Activated naive CD8-positive, alpha-beta T cell treated with anti-CD3 and anti-CD28 coated beads for 36 hours (primary cell): ENCODE measurements around the gene TTC19. TPM values are rescaled to one million over a fixed set of nuclear protein-coding genes. Genes with fewer than 3 reads are reported as not detected.
"Not testable (repeated sequence)": the region's sequence is repeated elsewhere in the genome, so short reads cannot be mapped to it uniquely, and the experiment has no call there.

Experiments used
- DNase-seq: peaks from one replicate; pipeline ENCODE4 v3.0.0; 2021
- H3K27ac Mint-ChIP-seq: one replicate; pipeline ENCODE4 v1.8.0; 2022; ENCODE audit warnings: mild to moderate bottlenecking, moderate library complexity, mixed read lengths
- H3K27me3 Mint-ChIP-seq: one replicate; pipeline ENCODE4 v1.8.0; 2022; ENCODE audit warnings: mild to moderate bottlenecking, mixed read lengths
- H3K36me3 Mint-ChIP-seq: one replicate; pipeline ENCODE4 v1.8.0; 2021; ENCODE audit warnings: mild to moderate bottlenecking, mixed read lengths
- H3K4me1 Mint-ChIP-seq: one replicate; pipeline ENCODE4 v1.8.0; 2021; ENCODE audit warnings: mixed read lengths
- H3K4me3 Mint-ChIP-seq: one replicate; pipeline ENCODE4 v1.8.0; 2022; ENCODE audit warnings: mild to moderate bottlenecking, moderate library complexity, mixed read lengths
- H3K9me3 Mint-ChIP-seq: one replicate; pipeline ENCODE4 v1.8.0; 2022; ENCODE audit warnings: mixed read lengths
- total RNA-seq, 2 experiments: library from RNA; stranded (reverse); gene quantifications; one replicate each; pipeline ENCODE4 v1.2.3, GENCODE V29; 2021

Gene TTC19
- total RNA-seq, 2 experiments from 2014 or later, result 39.7 to 41.2 TPM

GRCh38 chr17:15967706-15968399 lies 31.8 kb upstream of the TTC19 start:
- no peak overlapping the region for H3K27ac Mint-ChIP-seq
- H3K4me1 Mint-ChIP-seq, result peaks cover 35% of the 10 kb centered on the region
- H3K27me3 Mint-ChIP-seq, result no peaks in the 10 kb centered on the region
- H3K4me3 Mint-ChIP-seq, result no peak overlapping the region
- H3K9me3 Mint-ChIP-seq, result no peaks in the 10 kb centered on the region
- no peak for DNase-seq
- no peaks in the 10 kb centered on the region for H3K36me3 Mint-ChIP-seq

DNA sequence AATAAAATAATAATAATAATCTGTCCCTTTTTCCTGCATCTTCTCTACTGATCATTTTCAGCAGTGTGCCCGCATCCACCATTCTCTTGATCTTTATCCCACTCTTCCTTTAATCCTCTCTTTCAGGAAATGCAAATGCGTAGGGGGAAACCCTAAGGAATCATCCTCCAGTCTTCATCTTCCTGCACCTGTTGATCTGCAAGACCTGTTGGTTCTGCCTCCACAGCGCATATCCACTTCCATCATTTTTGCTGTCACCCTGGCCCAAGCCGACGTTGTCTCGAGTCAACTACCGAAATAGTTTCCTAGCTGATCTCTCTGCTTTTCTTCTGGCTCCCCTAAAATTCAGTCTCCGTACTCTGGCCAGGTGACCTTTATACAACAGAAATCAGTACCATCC lies 30.2 kb upstream of the TTC19 start:
- Mint-ChIP-seq H3K9me3 (no peaks in the 10 kb centered on the region), H3K36me3 (no peaks in the 10 kb centered on the region), H3K27me3 (no peaks in the 10 kb centered on the region), H3K27ac (no peak overlapping the region), H3K4me1 (peaks cover 36% of the 10 kb centered on the region), H3K4me3 (no peak overlapping the region)
- DNase-seq, result no peak

GRCh38 chr17:15970500-15970899 lies 29.1 kb upstream of the TTC19 start:
- no peaks in the 10 kb centered on the region for H3K27me3 Mint-ChIP-seq
- H3K9me3 Mint-ChIP-seq, result no peaks in the 10 kb centered on the region
- peaks cover 2% of the 10 kb centered on the region for H3K36me3 Mint-ChIP-seq
- no peak overlapping the region for H3K27ac Mint-ChIP-seq
- peaks cover 31% of the 10 kb centered on the region for H3K4me1 Mint-ChIP-seq
- no peak overlapping the region for H3K4me3 Mint-ChIP-seq
- no peak for DNase-seq

DNA sequence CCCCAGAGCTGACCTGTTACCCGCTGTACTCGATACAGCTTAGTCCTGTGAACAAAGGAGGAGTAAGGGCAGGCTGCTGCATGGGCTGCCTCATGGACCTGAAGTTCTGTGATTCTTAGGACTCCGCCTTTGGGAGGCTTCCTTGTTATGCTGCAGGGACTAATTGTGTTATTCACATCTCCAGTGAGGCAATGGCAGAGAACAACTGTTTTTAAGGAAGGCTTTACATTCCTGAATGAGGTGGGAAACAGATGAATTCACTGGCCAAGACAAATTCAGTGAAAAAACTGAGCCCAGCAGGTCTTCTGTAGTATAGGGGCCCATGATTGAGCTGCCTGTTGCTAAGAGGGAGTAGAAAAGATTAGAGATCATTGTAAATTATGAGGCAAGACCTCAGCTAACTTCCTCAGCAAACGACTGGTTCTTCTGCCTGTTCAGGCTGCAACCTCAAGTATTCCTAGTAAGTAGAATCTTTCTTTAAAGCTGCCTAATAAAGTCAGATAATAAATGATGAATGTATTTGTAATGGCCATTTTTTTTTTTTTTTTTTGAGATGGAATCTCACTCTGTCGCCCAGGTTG lies 28.4 kb upstream of the TTC19 start:
- H3K4me1 Mint-ChIP-seq, result peaks cover 26% of the 10 kb centered on the region
- H3K4me3 Mint-ChIP-seq, result no peak overlapping the region
- H3K9me3 Mint-ChIP-seq, result no peaks in the 10 kb centered on the region
- no peak overlapping the region for H3K27ac Mint-ChIP-seq
- H3K27me3 Mint-ChIP-seq, result no peaks in the 10 kb centered on the region
- H3K36me3 Mint-ChIP-seq, result peaks cover 2% of the 10 kb centered on the region
- DNase-seq, result no peak

DNA sequence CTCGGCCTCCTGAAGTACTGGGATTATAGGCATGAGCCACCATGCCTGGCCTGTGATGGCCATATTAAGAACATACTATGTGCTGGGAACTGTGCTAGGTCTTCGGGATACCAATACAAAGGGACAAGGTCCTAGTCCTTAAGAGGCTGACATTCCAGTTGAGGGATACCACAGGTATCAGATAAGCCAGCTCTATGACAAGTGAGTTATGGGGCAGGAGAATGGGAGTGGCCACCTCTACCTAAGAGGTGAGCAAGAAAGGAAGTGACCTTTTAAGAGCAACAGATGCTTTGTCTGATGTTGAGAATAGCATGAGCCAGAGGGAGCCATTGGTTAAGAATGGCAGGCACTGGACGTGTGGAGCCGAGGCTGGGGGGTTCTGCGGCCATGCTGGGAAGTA lies 27.7 kb upstream of the TTC19 start:
- Mint-ChIP-seq H3K27ac (no peak overlapping the region), H3K36me3 (peaks cover 3% of the 10 kb centered on the region), H3K4me3 (no peak overlapping the region), H3K4me1 (peaks cover 19% of the 10 kb centered on the region), H3K27me3 (no peaks in the 10 kb centered on the region), H3K9me3 (no peaks in the 10 kb centered on the region)
- DNase-seq, result no peak

DNA sequence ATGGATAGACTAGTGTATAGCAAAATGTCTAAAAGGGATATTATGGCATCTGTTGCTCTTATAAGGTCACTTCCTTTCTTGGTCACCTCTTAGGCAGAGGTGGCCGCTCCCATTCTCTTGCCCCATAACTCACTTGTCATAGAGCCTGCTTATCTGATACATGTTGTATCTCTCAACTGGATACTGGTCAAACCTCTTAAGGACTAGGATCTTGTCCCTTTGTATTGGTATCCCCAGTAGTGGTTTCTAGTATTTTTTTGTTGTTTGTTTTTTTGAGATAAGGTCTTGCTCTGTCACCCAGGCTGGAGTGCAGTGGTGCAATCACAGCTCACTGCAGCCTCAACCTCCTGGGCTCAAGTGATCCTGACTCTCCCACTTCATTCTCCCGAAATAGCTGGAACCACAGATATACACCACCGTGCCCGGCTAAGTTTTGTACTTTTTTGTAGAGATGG lies 27.1 kb upstream of the TTC19 start:
- H3K27ac Mint-ChIP-seq, result no peak overlapping the region
- H3K36me3 Mint-ChIP-seq, result peaks cover 8% of the 10 kb centered on the region
- H3K27me3 Mint-ChIP-seq, result no peaks in the 10 kb centered on the region
- no peak for DNase-seq
- H3K4me1 Mint-ChIP-seq, result peaks cover 14% of the 10 kb centered on the region
- H3K4me3 Mint-ChIP-seq, result no peak overlapping the region
- H3K9me3 Mint-ChIP-seq, result no peaks in the 10 kb centered on the region

- H3K27ac Mint-ChIP-seq, result no peak overlapping the region
- DNase-seq, result no peak
- H3K9me3 Mint-ChIP-seq, result no peaks in the 10 kb centered on the region
- peaks cover 10% of the 10 kb centered on the region for H3K4me1 Mint-ChIP-seq
- no peaks in the 10 kb centered on the region for H3K27me3 Mint-ChIP-seq
- no peak overlapping the region for H3K4me3 Mint-ChIP-seq
- H3K36me3 Mint-ChIP-seq, result peaks cover 10% of the 10 kb centered on the region
These were observed 26.6 kb upstream of the TTC19 start for GRCh38 chr17:15973016-15973415.

DNA sequence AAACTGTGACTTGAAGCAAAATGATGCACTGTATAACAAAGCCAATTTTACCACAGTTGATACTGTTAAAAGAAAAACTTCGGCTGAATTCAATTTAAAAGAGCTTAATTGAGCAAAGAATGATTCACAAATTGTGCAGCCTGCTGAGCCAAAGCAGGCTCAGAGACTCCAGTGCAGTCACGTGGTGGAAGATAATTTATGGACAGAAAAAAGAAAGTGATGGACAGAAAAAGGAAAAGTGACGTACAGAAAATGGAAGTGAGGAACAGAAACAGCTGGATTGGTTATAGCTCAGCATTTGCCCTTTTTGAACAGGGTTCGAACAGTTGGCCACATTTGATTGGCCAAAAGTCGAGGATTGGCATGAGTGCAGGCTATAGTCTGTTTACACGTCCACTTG lies 25.8 kb upstream of the TTC19 start:
- no peak for DNase-seq
- peaks cover 12% of the 10 kb centered on the region for H3K36me3 Mint-ChIP-seq
- H3K4me1 Mint-ChIP-seq, result peaks cover 10% of the 10 kb centered on the region
- no peak overlapping the region for H3K27ac Mint-ChIP-seq
- H3K9me3 Mint-ChIP-seq, result no peaks in the 10 kb centered on the region
- no peak overlapping the region for H3K4me3 Mint-ChIP-seq
- H3K27me3 Mint-ChIP-seq, result no peaks in the 10 kb centered on the region

DNA sequence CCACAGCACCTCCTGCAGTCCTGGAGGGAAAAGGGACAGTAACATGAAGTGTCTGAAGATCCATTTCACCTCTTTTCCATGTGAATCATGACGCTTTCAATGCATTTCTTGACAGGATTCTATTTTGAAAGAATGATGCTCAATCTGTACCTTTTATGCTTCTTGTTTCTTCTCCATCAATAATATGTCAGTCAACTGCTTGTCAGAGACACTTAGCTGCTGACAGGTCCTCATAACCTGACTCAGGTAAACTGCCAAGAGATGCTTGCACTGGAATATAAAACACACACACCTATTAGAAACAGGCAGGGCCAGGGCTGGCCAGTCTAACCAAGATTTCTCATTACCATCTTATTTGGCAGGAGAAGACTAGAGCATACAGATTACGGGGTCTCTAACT lies 21.7 kb upstream of the TTC19 start:
- Mint-ChIP-seq H3K27me3 (no peaks in the 10 kb centered on the region), H3K4me3 (no peak overlapping the region), H3K27ac (no peak overlapping the region), H3K36me3 (peaks cover 39% of the 10 kb centered on the region), H3K4me1 (peaks cover 29% of the 10 kb centered on the region), H3K9me3 (peaks cover 2% of the 10 kb centered on the region)
- no peak for DNase-seq

GRCh38 chr17:15978606-15979005 lies 21.0 kb upstream of the TTC19 start:
- DNase-seq, result no peak
- Mint-ChIP-seq H3K36me3 (peaks cover 41% of the 10 kb centered on the region), H3K27me3 (no peaks in the 10 kb centered on the region), H3K27ac (no peak overlapping the region), H3K4me1 (peaks cover 26% of the 10 kb centered on the region), H3K9me3 (peaks cover 2% of the 10 kb centered on the region), H3K4me3 (no peak overlapping the region)

- DNase-seq, H3K4me3 Mint-ChIP-seq, H3K27ac Mint-ChIP-seq, H3K9me3 Mint-ChIP-seq, H3K27me3 Mint-ChIP-seq: not testable (repeated sequence)
- Mint-ChIP-seq H3K4me1 (peaks cover 26% of the 10 kb centered on the region), H3K36me3 (peaks cover 45% of the 10 kb centered on the region)
These were observed 20.6 kb upstream of the TTC19 start for GRCh38 chr17:15979013-15979412.

- Mint-ChIP-seq H3K27me3 (no peaks in the 10 kb centered on the region), H3K27ac (peak overlapping the region; percentile 72), H3K9me3 (peaks cover 2% of the 10 kb centered on the region), H3K4me1 (peaks cover 24% of the 10 kb centered on the region), H3K36me3 (peaks cover 45% of the 10 kb centered on the region), H3K4me3 (peak overlapping the region; percentile 14)
- DNase-seq, result peak; percentile 39
These were observed 18.4 kb upstream of the TTC19 start for GRCh38 chr17:15981208-15981607.

DNA sequence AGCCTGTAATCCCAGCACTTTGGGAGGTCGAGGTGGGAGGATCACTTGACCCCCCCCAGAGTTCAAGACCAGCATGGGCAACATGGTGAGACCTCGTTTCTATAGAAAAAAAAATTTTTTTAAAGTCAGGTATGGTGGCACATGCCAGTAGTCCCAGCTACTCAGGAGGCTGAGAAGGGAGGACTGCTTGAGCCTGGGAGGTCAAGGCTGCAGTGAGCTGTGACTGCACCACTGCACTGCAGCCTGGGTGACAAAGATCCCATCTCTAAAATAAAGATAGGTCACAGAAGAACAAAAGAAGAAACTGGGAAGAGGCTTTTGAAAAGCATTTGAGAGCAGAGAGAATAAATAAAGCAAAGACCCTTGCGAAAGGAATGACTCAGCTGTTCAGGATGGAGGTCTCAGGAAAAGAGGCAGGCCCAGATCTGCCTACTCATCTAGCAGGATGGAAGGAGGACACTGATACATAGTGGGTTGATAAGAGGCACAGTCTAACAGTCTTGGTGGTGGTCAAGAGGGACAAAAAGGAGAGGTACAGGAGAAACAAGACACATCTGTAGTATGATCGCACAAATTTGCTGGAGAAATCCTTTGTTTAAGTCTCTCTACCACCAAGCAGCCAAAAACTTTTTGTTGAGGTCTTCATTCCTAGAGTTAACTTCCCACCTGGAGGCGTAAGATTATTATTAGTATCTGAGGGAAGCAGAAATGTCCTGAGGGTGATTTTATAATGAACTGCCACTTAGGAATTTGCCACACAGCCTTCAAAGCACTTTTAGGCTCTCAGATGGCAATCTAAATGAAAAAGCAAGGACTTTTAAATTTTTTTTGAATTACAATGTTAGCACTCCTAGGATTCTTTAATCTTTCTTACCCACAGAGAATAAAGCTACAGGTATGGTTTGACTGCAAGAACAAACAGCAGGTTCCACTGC lies 17.7 kb upstream of the TTC19 start:
- Mint-ChIP-seq H3K27ac (peak overlapping the region; percentile 72), H3K36me3 (peaks cover 43% of the 10 kb centered on the region), H3K4me3 (peak overlapping the region; percentile 14), H3K27me3 (no peaks in the 10 kb centered on the region), H3K9me3 (peaks cover 2% of the 10 kb centered on the region), H3K4me1 (peaks cover 24% of the 10 kb centered on the region)
- no peak for DNase-seq

GRCh38 chr17:15996322-15996721 lies 3.3 kb upstream of the TTC19 start:
- no peaks in the 10 kb centered on the region for H3K9me3 Mint-ChIP-seq

GRCh38 chr17:15998031-15998562 lies 1.5 kb upstream of the TTC19 start:
- Mint-ChIP-seq H3K9me3 (peaks cover 4% of the 10 kb centered on the region), H3K4me1 (peaks cover 24% of the 10 kb centered on the region), H3K27me3 (no peaks in the 10 kb centered on the region), H3K36me3 (peaks cover 36% of the 10 kb centered on the region), H3K4me3 (no peak overlapping the region), H3K27ac (peak overlapping the region; percentile 98)
- DNase-seq, result no peak

More at GRCh38 chr17:15996322-15996721, 3.3 kb upstream of the TTC19 start:
- no peak overlapping the region for H3K27ac Mint-ChIP-seq
- DNase-seq, result no peak
- peaks cover 18% of the 10 kb centered on the region for H3K36me3 Mint-ChIP-seq
- H3K4me3 Mint-ChIP-seq, result no peak overlapping the region
- peaks cover 11% of the 10 kb centered on the region for H3K4me1 Mint-ChIP-seq
- H3K27me3 Mint-ChIP-seq, result no peaks in the 10 kb centered on the region
